ENCODE measurements around the gene DPP6. TPM values are rescaled to one million over a fixed set of nuclear protein-coding genes. Genes with fewer than 3 reads are reported as not detected.
"Not testable (repeated sequence)": the region's sequence is repeated elsewhere in the genome, so short reads cannot be mapped to it uniquely, and the experiment has no call there.

DPP6 gene
- 1 to 10 TPM; 2.7 to 7.9 (median 4.9) TPM for polyA plus RNA-seq (ENCODE audit: insufficient read length in 10 of 10)
- long read RNA-seq, donor 1: 0 reads
- long read RNA-seq, donor 2: 0 reads
- long read RNA-seq, donor 3: 0 reads
- long read RNA-seq, donor 4: 0 reads
- long read RNA-seq, donor 5: 0 reads
- long read RNA-seq, donor 6: 0 reads
- long read RNA-seq, donor 7: 0 reads
- long read RNA-seq, donor 8: 0 reads
- long read RNA-seq, donor 9: 0 reads

DNA sequence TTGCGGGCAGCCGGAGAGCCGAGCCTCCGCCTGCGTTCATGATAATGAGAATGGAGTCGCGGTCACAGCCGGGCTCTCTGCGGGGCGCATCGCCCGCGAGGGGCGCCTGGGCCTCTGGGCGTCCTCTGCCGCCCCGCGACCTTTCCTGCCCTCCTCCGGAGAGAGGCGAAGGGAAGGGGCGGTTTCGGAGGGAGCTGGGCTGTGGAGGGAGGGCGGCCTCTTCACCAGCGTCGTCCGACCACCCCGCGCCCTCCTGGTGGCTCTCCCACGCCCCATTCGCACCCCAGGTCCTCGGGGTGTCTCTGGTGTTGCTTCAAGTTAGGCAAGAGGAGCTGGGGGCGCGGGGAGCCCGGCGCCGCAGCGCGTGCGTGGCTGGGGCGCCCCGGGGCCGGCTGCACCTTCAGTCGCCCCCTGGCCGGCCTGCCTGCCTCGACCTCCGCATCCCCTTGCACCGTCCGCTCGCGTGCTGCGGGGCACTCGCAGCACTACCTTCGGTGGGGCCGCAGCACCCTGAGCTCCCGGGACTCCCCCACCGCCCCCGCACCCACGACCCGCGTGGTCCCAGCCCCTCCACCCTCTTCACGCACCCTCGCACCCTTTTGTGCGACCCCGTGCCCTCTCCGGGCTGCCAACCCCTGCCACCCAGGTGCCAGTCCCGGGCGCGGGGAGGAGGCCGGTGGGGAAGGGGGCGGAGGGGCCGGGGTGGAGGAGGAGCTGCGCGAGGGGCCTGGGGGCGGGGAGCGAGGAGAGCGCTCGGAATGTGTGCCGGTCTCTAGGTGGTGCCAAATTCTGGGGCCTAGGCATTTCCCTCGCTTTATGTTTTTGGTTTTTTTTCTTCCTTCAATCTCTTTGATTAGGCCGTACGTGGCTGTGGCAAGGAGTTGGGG lies at the start of gene DPP6:
Gene DPP6, plus strand, starts transcription at position 756 of the 887 bp plus-strand sequence.
- not testable (repeated sequence) for DNase-seq

- not testable (repeated sequence) for DNase-seq
These were observed 42.7 kb upstream of the DPP6 start for GRCh38 chr7:154009423-154009911.

DNA sequence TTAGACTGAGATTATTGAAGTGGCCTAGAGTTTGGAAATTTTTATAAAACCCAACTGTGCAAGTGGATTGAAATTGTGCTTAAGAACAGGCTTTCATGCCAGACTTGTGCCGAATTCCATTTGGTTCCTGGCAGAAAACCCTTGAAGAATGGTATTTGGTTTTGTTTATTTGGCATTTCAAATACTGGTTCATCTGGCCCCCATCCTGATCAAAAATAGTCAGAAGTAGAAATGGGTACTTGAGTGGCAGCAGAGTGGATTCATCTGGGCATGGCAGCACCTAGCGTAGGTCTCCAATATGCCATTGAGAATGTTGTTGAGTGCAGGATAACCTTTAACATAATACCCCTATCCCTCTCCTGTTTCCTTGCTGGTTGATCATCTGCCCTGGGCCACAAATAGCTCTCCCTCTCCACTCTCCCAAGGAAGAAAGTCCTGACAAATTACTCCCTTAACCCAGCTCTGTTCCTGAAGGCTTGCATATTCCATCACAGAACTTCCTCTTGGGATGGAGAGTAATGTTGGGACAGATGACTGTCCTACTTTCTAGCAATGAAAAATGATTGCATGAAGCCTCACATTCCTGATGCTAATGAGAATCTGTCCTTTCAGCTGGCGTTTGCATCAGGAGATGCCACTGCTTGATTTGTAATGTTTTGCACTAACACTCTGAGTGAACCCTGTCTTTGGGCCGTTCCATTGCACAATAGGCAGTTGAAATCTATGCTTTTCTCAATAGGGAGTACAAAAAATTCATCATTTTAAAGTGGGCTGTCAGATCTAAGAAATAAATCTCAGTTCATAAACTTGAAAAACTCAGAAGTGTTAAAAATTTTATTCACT lies 41.3 kb upstream of the DPP6 start:
- DNase-seq: not testable (repeated sequence)

GRCh38 chr7:154012800-154013199 lies 39.4 kb upstream of the DPP6 start:
- DNase-seq: not testable (repeated sequence)

GRCh38 chr7:154015636-154016035 lies 36.6 kb upstream of the DPP6 start:
- DNase-seq: not testable (repeated sequence)

GRCh38 chr7:154018354-154018753 lies 33.8 kb upstream of the DPP6 start:
- not testable (repeated sequence) for DNase-seq

GRCh38 chr7:154027805-154028204 lies 24.4 kb upstream of the DPP6 start:
- not testable (repeated sequence) for DNase-seq

DNA sequence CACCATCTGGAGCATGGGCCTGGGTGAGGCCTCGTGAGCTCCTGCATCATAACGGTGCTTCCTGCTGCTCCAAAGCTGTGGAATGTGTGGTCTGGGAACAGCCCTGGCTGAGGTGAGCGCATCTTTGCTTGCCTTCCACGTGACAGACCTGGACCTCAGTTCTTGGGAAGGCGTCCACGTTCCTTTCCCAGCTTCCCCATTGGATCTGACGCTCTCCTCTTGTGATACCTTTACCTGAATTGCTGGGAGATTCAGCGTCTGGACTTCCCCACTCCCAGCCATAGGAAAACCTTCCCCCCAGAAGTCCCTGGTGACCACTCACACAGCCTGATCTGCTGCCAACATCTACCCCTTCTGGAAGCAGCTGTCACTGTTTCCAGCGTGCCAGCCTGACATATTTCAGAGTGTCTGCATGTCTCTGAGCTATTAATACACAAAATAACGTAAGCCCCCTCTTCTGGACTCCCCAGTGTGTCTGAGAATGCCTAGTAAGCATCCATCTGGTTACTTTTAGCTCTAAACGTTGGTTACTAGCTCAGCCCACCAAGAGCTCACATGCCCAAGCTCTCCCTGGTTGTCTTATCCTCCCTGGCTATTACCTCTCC lies 21.6 kb upstream of the DPP6 start:
- DNase-seq: peak in 2 of 3 donors; percentile 21 to 26

DNA sequence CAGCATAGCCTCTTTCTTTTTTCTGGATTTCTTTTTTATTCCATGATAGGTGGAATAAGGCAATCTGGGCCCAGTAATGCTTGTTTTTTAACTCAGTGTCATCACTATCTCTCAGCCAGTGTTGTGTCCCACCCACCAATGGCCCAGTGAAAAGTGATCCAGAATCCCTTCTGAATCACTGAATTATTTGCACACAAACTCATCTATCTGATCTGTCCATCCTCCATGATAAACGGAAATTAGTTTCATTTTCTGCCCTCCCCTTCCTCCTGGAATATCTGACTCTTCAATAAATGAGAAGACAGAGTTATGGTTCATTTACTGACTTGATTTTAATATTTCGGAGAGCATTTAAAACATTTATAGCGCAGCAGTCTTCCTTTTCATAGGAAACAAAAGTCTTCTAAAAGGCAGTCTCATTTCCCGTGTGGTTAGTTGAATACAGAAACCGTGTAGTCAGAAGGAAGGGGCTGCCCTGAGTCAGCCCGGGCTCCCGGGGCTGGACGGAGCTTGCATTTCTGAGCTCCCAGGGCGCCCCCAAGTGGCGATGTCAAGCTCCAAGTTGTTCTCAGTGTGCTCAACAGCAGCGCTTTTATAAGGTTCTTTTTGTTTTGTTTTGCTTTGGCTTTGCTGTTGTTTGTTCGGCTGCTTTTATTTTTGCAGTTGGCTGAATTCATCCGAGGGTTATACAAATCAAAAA lies 12.6 kb upstream of the DPP6 start:
- not testable (repeated sequence) for DNase-seq

- not testable (repeated sequence) for DNase-seq
These were observed 1.8 kb upstream of the DPP6 start for GRCh38 chr7:154050394-154050793.

- peak in 1 of 3 donors; percentile 11 for DNase-seq
These were observed 1.1 kb upstream of the DPP6 start for GRCh38 chr7:154051006-154051642.

GRCh38 chr7:154052530-154053252 lies 493 bp downstream of the DPP6 start:
- DNase-seq: peak in 1 of 3 donors; percentile 13

- DNase-seq: not testable (repeated sequence)
These were observed 1.5 kb downstream of the DPP6 start for GRCh38 chr7:154053466-154054312.

GRCh38 chr7:154054664-154055063 lies 2.5 kb downstream of the DPP6 start:
- DNase-seq: not testable (repeated sequence)

GRCh38 chr7:154055491-154056106 lies 3.4 kb downstream of the DPP6 start:
- peak; percentile 34 to 85 (median 82) for DNase-seq

GRCh38 chr7:154058783-154059182 lies 6.6 kb downstream of the DPP6 start:
- DNase-seq: not testable (repeated sequence)

- DNase-seq: not testable (repeated sequence)
These were observed 8.4 kb downstream of the DPP6 start for GRCh38 chr7:154060551-154060950.

DNA sequence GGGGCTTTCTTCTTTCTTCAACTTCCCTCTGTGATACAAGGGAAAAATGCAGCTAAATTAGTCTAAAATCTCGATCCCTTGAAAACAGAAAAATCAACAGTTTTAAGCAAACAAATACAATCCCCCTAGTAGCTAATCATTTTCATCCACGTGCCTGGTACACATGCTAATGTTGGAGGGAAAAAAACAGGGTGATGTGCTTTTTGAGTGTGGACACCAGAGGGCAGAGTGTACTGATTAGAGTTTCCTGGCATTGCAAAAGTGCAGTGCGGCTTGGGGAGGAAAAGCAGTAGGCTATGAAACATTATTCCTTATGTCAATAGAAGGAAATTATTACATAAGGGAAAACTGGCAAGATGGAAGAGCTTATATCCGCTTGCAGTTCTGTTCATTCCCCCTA lies 19.6 kb downstream of the DPP6 start:
- peak; percentile 11 to 48 (median 43) for DNase-seq

Measured in muscle of back (tissue), 13 donors.